ENCODE results near the gene ARMC9. TPM values are rescaled to one million over a fixed set of nuclear protein-coding genes. Genes with fewer than 3 reads are reported as not detected.
A peak's percentile ranks its signal among the peaks of the same experiment; 100 is the strongest.
"Not testable (repeated sequence)": the region's sequence is repeated elsewhere in the genome, so short reads cannot be mapped to it uniquely, and the experiment has no call there.

ARMC9 gene
- total RNA-seq, 1 donor from 2014 or later: 15.1 TPM

- peak in 1 of 2 donors; percentile 53 for DNase-seq (ENCODE audit: low spot score in 2 of 2)
Measured at GRCh38 chr2:231181860-231182512, 16.4 kb upstream of the ARMC9 start.

DNA sequence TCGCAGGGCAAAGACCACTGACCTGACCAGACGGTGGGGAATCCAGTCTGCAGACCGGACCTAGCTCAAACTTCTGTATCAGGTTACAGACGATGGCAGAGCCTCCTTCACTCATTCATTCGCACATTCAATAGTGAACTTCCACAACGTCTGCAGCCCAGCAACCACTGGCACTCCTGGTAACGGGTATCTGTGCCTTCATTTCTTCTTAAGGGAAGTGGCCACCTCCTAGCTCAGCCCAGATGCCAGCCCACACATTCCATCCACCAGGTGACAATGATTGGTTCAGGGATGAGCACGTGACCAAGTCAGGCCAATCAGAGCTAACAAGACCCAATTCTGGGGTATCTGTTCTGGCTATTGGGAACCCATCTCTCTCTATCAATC is 15.9 kb upstream of the ARMC9 start:
- no peak for FAIRE-seq
- no peak for DNase-seq (ENCODE audit: low spot score in 2 of 2)

More at GRCh38 chr2:231181860-231182512, 16.4 kb upstream of the ARMC9 start:
- FAIRE-seq: no peak

- FAIRE-seq (no peak), DNase-seq (ENCODE audit: low spot score in 2 of 2) (no peak)
Measured at GRCh38 chr2:231183851-231184250, 14.6 kb upstream of the ARMC9 start.

GRCh38 chr2:231184319-231184718 is 14.1 kb upstream of the ARMC9 start:
- DNase-seq (ENCODE audit: low spot score in 2 of 2): no peak
- no peak for FAIRE-seq

DNA sequence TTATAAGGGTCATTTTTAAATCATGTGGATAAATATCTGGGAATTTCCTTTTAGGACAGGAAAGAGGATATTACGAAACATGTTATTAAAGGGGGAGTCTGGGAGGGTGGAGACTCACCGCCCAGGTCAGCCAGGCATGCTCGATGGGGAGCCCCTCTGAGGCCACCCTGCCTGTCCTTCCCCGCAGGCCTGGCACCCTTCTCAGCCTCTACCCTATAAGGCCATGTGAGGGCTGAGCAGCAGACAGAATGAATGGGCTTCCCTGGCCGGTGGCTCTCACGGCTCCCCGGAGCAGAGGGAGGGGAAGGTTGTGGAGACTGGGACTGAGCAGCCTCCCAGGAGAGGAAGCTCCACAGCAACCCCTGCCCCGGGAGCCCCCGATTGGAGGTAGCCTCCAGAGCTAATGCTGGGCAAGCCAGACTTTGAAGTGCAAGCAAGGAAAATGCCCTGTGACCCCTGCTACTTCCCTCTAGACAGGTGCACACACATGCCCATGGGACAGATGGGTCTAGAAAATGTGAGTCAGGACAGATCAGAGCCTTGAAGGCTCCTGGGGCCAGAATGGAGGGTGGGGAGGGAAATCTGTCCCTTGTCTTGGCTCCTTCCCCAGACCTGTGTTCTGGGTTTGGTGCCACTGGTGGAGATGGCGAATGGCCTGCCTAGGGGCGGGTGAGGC is 13.2 kb upstream of the ARMC9 start:
- no peak for FAIRE-seq
- DNase-seq (ENCODE audit: low spot score in 2 of 2): no peak

DNA sequence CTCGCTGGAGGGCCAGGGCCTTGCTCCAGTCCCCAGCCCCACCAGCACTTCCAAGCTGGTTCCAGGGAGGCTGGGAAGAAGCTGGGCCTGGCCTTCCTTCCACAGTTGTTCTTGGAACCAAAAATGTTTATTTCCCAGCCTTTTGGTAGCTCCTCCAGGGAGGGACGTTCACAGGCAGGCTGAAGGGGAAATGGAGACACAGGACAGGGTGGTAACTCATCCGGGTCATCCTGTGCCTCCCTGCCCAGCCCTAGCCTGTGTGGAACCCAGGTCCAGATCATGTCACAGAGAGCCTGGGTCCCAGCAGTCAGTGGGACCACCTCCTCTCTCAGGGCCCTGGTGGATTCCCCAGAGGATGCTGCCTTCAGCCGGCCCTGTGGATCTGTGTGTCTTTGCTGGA is 12.5 kb upstream of the ARMC9 start:
- FAIRE-seq (no peak), DNase-seq (ENCODE audit: low spot score in 2 of 2) (no peak)

DNA sequence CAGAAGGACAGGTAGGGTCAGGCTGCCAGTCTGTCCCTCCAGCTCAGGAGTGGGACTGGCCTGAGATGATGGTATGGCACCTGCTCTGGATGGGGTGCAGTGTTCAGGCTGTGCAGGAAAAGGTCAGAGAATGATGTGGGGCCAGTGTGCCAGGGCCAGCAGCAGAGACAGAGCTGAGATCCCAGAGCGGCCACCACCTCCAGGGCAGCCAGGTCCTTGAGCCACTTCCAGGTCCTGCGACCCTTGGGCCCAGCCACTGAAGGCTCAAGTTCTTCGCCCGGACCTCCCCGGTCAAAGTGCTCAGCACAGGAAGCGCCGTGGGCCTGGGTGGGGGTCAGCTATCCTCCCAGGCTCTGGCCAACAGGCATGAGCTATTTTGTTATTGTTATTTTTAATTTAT is 12.1 kb upstream of the ARMC9 start:
- DNase-seq (ENCODE audit: low spot score in 2 of 2): no peak
- FAIRE-seq: no peak

GRCh38 chr2:231187736-231188505 is 10.5 kb upstream of the ARMC9 start:
- FAIRE-seq (no peak), DNase-seq (ENCODE audit: low spot score in 2 of 2) (no peak)

GRCh38 chr2:231188506-231189170 is 9.8 kb upstream of the ARMC9 start:
- FAIRE-seq: no peak

GRCh38 chr2:231189171-231189530 is 9.3 kb upstream of the ARMC9 start:
- FAIRE-seq: no peak
- no peak for DNase-seq (ENCODE audit: low spot score in 2 of 2)

More at GRCh38 chr2:231188506-231189170, 9.8 kb upstream of the ARMC9 start:
- no peak for DNase-seq (ENCODE audit: low spot score in 2 of 2)

GRCh38 chr2:231189571-231190495 is 8.6 kb upstream of the ARMC9 start:
- FAIRE-seq: no peak
- no peak for DNase-seq (ENCODE audit: low spot score in 2 of 2)

GRCh38 chr2:231190531-231191197 is 7.8 kb upstream of the ARMC9 start:
- DNase-seq (ENCODE audit: low spot score in 2 of 2): peak in 1 of 2 donors; percentile 59
- no peak for FAIRE-seq

DNA sequence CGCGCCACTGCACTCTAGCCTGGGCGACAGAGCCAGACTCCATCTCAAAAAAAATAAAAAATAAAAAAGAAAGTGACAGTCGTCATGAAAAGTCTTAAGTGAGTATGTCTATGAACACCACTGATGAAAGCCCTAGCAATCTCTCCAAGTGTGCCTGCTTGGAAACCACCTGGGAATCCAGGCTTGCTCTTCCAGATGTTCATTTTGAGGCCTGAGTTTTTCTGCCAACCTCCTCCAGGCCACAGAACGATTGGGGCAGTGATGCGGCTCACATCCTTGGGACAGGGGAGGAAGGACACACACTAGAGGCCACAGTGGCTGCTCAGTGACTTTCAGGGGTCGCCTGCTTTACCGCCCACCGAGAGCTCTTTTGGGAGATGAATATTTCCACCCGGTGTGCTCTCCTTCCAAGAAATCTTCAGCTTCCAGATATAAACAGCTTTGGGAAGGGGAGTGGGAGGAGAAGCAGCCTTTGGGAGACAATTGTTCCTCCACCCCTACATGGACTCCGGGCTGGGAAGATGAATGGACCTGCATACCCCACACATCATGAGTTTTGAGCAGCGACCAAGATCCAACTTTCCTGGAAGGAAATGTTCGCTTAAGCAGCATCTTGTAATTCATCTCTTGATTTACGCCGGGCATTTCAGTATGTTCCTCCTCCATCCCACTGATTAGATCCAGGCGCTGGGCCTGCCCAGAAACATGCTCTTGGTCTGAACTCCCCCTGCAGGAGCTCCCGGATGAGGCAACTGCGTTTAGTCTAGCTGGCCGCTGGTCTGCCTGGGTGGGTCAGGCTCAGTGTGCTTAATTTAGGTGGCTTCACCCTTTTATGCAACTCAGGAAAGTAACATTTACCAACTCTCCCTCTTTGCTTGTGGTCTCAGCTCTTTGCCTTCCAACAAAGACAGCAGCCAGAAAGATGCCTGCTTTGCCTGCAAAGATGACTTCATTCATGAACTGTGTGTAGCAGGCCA is 6.2 kb upstream of the ARMC9 start:
- DNase-seq (ENCODE audit: low spot score in 2 of 2): peak in 1 of 2 donors; percentile 40
- FAIRE-seq: no peak

- DNase-seq (ENCODE audit: low spot score in 2 of 2): no peak
- FAIRE-seq: no peak
Measured at GRCh38 chr2:231193216-231193615, 5.2 kb upstream of the ARMC9 start.

DNA sequence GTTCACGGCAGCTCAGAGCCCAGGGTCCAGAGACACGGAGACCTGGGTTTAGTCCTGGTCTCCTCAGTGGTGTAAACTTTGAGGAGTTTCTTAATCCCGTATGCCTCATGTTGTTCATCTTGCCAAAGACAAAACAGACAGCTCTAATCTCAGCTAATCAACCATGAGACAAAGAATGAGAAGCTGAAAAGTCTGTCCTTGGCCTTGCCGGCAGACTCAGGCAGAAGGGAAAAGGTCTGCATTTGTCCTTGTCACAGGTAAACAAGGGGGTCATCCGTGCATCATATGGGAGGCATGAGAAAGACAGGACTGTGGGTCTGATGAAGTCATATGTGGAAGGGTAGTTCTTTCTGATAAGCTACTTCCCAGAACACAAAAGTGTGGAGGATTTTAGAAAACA is 1.8 kb upstream of the ARMC9 start:
- no peak for FAIRE-seq
- no peak for DNase-seq (ENCODE audit: low spot score in 2 of 2)

DNA sequence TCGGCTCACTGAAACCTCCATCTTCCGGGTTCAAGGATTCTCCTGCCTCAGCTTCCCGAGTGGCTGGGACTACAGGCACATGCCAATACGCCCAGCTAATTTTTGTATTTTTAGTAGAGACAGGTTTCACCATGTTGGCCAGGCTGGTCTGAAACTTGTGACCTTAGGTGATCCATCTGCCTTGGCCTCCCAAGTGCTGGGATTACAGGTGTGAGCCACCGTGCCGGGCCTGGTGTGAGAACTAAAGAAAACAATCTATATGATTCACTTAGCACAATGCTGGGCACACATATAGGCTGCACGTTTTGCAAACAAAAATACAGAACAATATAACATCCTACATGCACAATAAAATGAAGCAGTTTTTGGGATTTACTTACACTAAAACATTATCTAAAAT is 1.2 kb upstream of the ARMC9 start:
- FAIRE-seq: not testable (repeated sequence)

GRCh38 chr2:231197706-231198290 is 633 bp upstream of the ARMC9 start:
- no peak for DNase-seq (ENCODE audit: low spot score in 2 of 2)
- FAIRE-seq: no peak

More for the DNA sequence above, 1.2 kb upstream of the ARMC9 start:
- DNase-seq (ENCODE audit: low spot score in 2 of 2): not testable (repeated sequence)

GRCh38 chr2:231199219-231199618 is 788 bp downstream of the ARMC9 start:
- DNase-seq (ENCODE audit: low spot score in 2 of 2) (no peak), FAIRE-seq (no peak)
